H9 (cell line): ENCODE measurements around the gene DYRK4. TPM values are rescaled to one million over a fixed set of nuclear protein-coding genes. Genes with fewer than 3 reads are reported as not detected.

ENCODE experiments used
- DNase-seq: peaks from one replicate; pipeline ENCODE4 v3.0.0-alpha.2; 2017
- H2AFZ ChIP-seq: one replicate; pipeline ENCODE4 v1.6.1; 2013; ENCODE audit warnings: mild to moderate bottlenecking, low read length, control low read depth, moderate library complexity
- H2AK5ac ChIP-seq: 2 replicates; pipeline ENCODE4 v1.6.1; 2013; ENCODE audit warnings: low read length, control low read depth, mixed read lengths; ENCODE audit not compliant: insufficient read length
- H2BK120ac ChIP-seq: one replicate; pipeline ENCODE4 v1.6.1; 2013; ENCODE audit warnings: low read depth, mild to moderate bottlenecking, low read length, control low read depth, inconsistent platforms; ENCODE audit not compliant: poor library complexity, severe bottlenecking
- H2BK12ac ChIP-seq: 2 replicates; pipeline ENCODE4 v1.6.1; 2013; ENCODE audit warnings: low read length, control low read depth, mixed read lengths, low read depth; ENCODE audit not compliant: insufficient read length
- H2BK15ac ChIP-seq: 2 replicates; pipeline ENCODE4 v1.6.1; 2013; ENCODE audit warnings: low read depth, low read length, control low read depth
- H2BK20ac ChIP-seq: one replicate; pipeline ENCODE4 v1.6.1; 2013; ENCODE audit warnings: low read depth, mild to moderate bottlenecking, low read length, control low read depth, inconsistent platforms; ENCODE audit not compliant: poor library complexity, severe bottlenecking
- H2BK5ac ChIP-seq: 2 replicates; pipeline ENCODE4 v1.6.1; 2013; ENCODE audit warnings: low read length, control low read depth, mixed read lengths; ENCODE audit not compliant: insufficient read length
- H3K14ac ChIP-seq: 2 replicates; pipeline ENCODE4 v1.6.1; 2013; ENCODE audit warnings: low read length, control low read depth; ENCODE audit not compliant: insufficient read depth
- H3K18ac ChIP-seq: 2 replicates; pipeline ENCODE4 v1.6.1; 2013; ENCODE audit warnings: low read depth, mild to moderate bottlenecking, mixed read lengths, low read length, control low read depth; ENCODE audit not compliant: insufficient read length
- H3K23ac ChIP-seq: 2 replicates; pipeline ENCODE4 v1.6.1; 2013; ENCODE audit warnings: low read length, control low read depth, mixed read lengths, low read depth; ENCODE audit not compliant: insufficient read length
- H3K23me2 ChIP-seq: 2 replicates; pipeline ENCODE4 v1.6.1; 2013; ENCODE audit warnings: low read depth, mild to moderate bottlenecking, mixed read lengths, low read length, control low read depth; ENCODE audit not compliant: insufficient read length, poor library complexity, severe bottlenecking
- H3K27ac ChIP-seq: 2 replicates; pipeline ENCODE4 v1.5.1; 2013; ENCODE audit warnings: low read length, control low read depth, mixed read lengths, low read depth; ENCODE audit not compliant: insufficient read length
- H3K27me3 ChIP-seq: 2 replicates; pipeline ENCODE4 v1.6.1; 2013; ENCODE audit warnings: low read length, control low read depth, inconsistent platforms; ENCODE audit not compliant: insufficient read depth
- H3K4ac ChIP-seq: 2 replicates; pipeline ENCODE4 v1.6.1; 2013; ENCODE audit warnings: low read depth, mild to moderate bottlenecking, control low read depth, inconsistent platforms, low read length, moderate library complexity
- H3K4me1 ChIP-seq: 2 replicates; pipeline ENCODE4 v1.6.1; 2013; ENCODE audit warnings: low read length, control low read depth, inconsistent platforms; ENCODE audit not compliant: insufficient read depth
- H3K4me2 ChIP-seq: 2 replicates; pipeline ENCODE4 v1.6.1; 2013; ENCODE audit warnings: low read length, control low read depth, mixed read lengths; ENCODE audit not compliant: insufficient read length, insufficient read depth
- H3K56ac ChIP-seq: 2 replicates; pipeline ENCODE4 v1.6.1; 2013; ENCODE audit warnings: low read depth, mild to moderate bottlenecking, mixed read lengths, low read length, control low read depth; ENCODE audit not compliant: insufficient read length
- H3K79me1 ChIP-seq: 2 replicates; pipeline ENCODE4 v1.6.1; 2013; ENCODE audit warnings: low read depth, mild to moderate bottlenecking, moderate library complexity, low read length, control low read depth, inconsistent platforms; ENCODE audit not compliant: insufficient read depth, poor library complexity, severe bottlenecking
- H3K79me2 ChIP-seq: 2 replicates; pipeline ENCODE4 v1.6.1; 2013; ENCODE audit warnings: low read length, control low read depth, inconsistent platforms; ENCODE audit not compliant: insufficient read depth
- H3K9ac ChIP-seq: 2 replicates; pipeline ENCODE4 v1.6.1; 2013; ENCODE audit warnings: low read length, control low read depth, mixed read lengths; ENCODE audit not compliant: insufficient read length; ENCODE audit errors: extremely low read depth
- H3K9me3 ChIP-seq: one replicate; pipeline ENCODE4 v1.6.1; 2013; ENCODE audit warnings: low read depth, low read length, inconsistent platforms; ENCODE audit not compliant: control insufficient read depth
- H3T11ph ChIP-seq: one replicate; pipeline ENCODE4 v1.6.1; 2013; ENCODE audit warnings: mild to moderate bottlenecking, low read length, control low read depth, inconsistent platforms
- H4K20me1 ChIP-seq: one replicate; pipeline ENCODE4 v1.6.1; 2013; ENCODE audit not compliant: control insufficient read depth, insufficient read length, insufficient read depth
- H4K5ac ChIP-seq: 2 replicates; pipeline ENCODE4 v1.6.1; 2013; ENCODE audit warnings: low read depth, mild to moderate bottlenecking, mixed read lengths, low read length, control low read depth; ENCODE audit not compliant: insufficient read length
- H4K8ac ChIP-seq: replicated peaks from 2 replicates; pipeline ENCODE4 v1.6.1; 2013; ENCODE audit warnings: low read length, control low read depth, mixed read lengths, low read depth; ENCODE audit not compliant: insufficient read length
- H4K91ac ChIP-seq: 2 replicates; pipeline ENCODE4 v1.6.1; 2013; ENCODE audit warnings: low read depth, mild to moderate bottlenecking, moderate library complexity, mixed read lengths, low read length, control low read depth; ENCODE audit not compliant: insufficient read length
- H3K27ac Mint-ChIP-seq, 3 experiments: 2 replicates in 2 of 3; 3 replicates in 1 of 3; pipeline ENCODE4 v1.8.0; 2020 to 2021; ENCODE audit warnings: mixed read lengths in 3 of 3, mild to moderate bottlenecking in 1 of 3, moderate library complexity in 1 of 3
- H3K27me3 Mint-ChIP-seq: 2 replicates; pipeline ENCODE4 v1.8.0; 2021; ENCODE audit warnings: low read depth, mild to moderate bottlenecking, moderate library complexity, mixed read lengths
- H3K36me3 Mint-ChIP-seq, 3 experiments: 2 replicates in 2 of 3; 3 replicates in 1 of 3; pipeline ENCODE4 v1.8.0; 2020 to 2021; ENCODE audit warnings: low read depth in 3 of 3, mixed read lengths in 3 of 3; ENCODE audit not compliant: insufficient read depth in 1 of 3
- H3K4me1 Mint-ChIP-seq, 2 experiments: 2 replicates each; pipeline ENCODE4 v1.8.0; 2020; ENCODE audit warnings: mixed read lengths in 2 of 2
- H3K4me3 Mint-ChIP-seq, 2 experiments: 2 replicates in 1 of 2; 3 replicates in 1 of 2; pipeline ENCODE4 v1.8.0; 2020 to 2021; ENCODE audit warnings: mild to moderate bottlenecking in 2 of 2, mixed read lengths in 2 of 2, moderate library complexity in 1 of 2
- H3K9me3 Mint-ChIP-seq, 2 experiments: 2 replicates in 1 of 2; 3 replicates in 1 of 2; pipeline ENCODE4 v1.8.0; 2020; ENCODE audit warnings: mild to moderate bottlenecking in 2 of 2, mixed read lengths in 2 of 2, moderate library complexity in 1 of 2
- CTCF ChIP-seq: fragments of 200-600 bp; sonication (generic); conservative IDR thresholded peaks from 3 replicates; pipeline ENCODE4 v1.8.0; 2021; ENCODE audit warnings: antibody characterized with exemption, mild to moderate bottlenecking
- WGBS: extraction: QIAGEN DNeasy Blood & Tissue Kit; methylation state at CpG from one replicate; pipeline ENCODE4 v1.1.7; 2013; ENCODE audit warnings: missing lambda C conversion rate, low lambda C conversion rate, mixed read lengths; ENCODE audit not compliant: insufficient read length; ENCODE audit errors: extremely low coverage; 5-methylcytosine and 5-hydroxymethylcytosine counted together
- total RNA-seq: library from RNA; stranded (reverse); gene quantifications from 2 replicates; pipeline ENCODE4 v1.2.1, GENCODE V29; 2021

The DYRK4 gene
- total RNA-seq, 1 experiment from 2014 or later: 15.5 TPM

DNA sequence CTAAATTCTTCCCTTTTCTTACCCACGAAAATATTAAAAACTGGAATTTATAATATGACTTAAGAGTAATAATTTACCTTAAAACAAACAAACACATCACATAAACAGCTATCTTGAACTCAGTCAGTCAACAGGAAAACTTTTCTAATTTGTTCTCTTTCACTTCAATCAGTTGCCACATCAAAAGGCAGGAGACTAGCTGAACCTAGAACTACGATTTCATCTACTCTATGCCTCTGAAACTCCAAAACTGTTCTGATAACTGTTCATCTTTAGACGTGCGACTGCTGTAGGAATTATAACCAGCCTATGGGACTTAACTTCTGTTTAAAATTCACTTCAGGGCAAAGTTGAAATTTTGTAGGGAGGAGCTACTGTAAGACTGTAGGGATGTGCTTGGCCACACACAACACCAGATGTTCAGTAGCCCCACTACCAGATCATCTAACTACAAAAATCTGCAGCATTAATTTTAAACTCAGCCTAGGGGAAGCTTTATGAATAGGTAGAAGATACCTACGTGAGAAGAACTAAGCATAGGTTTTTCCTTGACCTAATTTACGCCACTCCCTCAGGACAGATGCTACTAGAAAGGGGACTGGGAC lies 30.9 kb upstream of the DYRK4 start:
- no peak overlapping the region for H3K56ac ChIP-seq
- WGBS: 100% methylated on average over 1 of the region's 6 CpGs
- no peak overlapping the region for H2BK120ac ChIP-seq
- H3K18ac ChIP-seq: no peak overlapping the region
- H3K23ac ChIP-seq: no peak overlapping the region
- no peak overlapping the region for H3K14ac ChIP-seq
- Mint-ChIP-seq H3K4me3 (no peak overlapping the region), H3K36me3 (peaks cover 0 to 4% (median 0%) of the 10 kb centered on the region in 3 experiments; a peak in 3 of 7 replicates), H3K4me1 (no peaks in the 10 kb centered on the region), H3K9me3 (no peaks in the 10 kb centered on the region), H3K27ac (no peak overlapping the region), H3K27me3 (no peaks in the 10 kb centered on the region)
- H2BK20ac ChIP-seq: no peak overlapping the region
- H3K79me2 ChIP-seq: no peaks in the 10 kb centered on the region
- no peak overlapping the region for H4K5ac ChIP-seq
- no peak overlapping the region for H2BK5ac ChIP-seq
- no peak overlapping the region for H2AK5ac ChIP-seq
- DNase-seq: no peak
- H3K9me3 ChIP-seq: no peaks in the 10 kb centered on the region
- H4K8ac ChIP-seq: no peak overlapping the region
- H2AFZ ChIP-seq: no peak overlapping the region
- no peaks in the 10 kb centered on the region for H3K23me2 ChIP-seq
- TF ChIP-seq CTCF: no peak
- no peaks in the 10 kb centered on the region for H4K20me1 ChIP-seq
- H3K27ac ChIP-seq: no peak overlapping the region
- H3K4me1 ChIP-seq: no peaks in the 10 kb centered on the region
- no peak overlapping the region for H3K9ac ChIP-seq
- no peak overlapping the region for H2BK15ac ChIP-seq
- no peak overlapping the region for H2BK12ac ChIP-seq
- no peak overlapping the region for H3K4ac ChIP-seq
- no peaks in the 10 kb centered on the region for H3K79me1 ChIP-seq
- no peaks in the 10 kb centered on the region for H3K27me3 ChIP-seq
- H3K4me2 ChIP-seq: no peak overlapping the region
- no peak overlapping the region for H4K91ac ChIP-seq
- H3T11ph ChIP-seq: no peak overlapping the region
